Stimulated activated CD8-positive, alpha-beta memory T cell treated with anti-CD3 and anti-CD28 coated beads, Interleukin-2, amount 100 ng/mL, for 48 hours (primary cell): Measurements from ENCODE around the gene TYMS.

ENCODE experiments used
- DNase-seq, 2 donors: peaks; one replicate each; pipeline ENCODE4 v3.0.0-alpha.2; 2020; ENCODE audit warnings: low read depth in 2 of 2

TYMS gene

GRCh38 chr18:647304-647703 is 10.1 kb upstream of the TYMS start:
- no peak for DNase-seq

- DNase-seq, result no peak
Observed at GRCh38 chr18:649341-649740, 8.1 kb upstream of the TYMS start.

- no peak for DNase-seq
Observed at GRCh38 chr18:650428-650858, 7.0 kb upstream of the TYMS start.

GRCh38 chr18:652131-652530 is 5.3 kb upstream of the TYMS start:
- no peak for DNase-seq

- DNase-seq, result no peak
Observed at GRCh38 chr18:653512-653911, 3.9 kb upstream of the TYMS start.

GRCh38 chr18:654601-655000 is 2.9 kb upstream of the TYMS start:
- DNase-seq, result no peak

- DNase-seq, result no peak
Observed at GRCh38 chr18:655445-655844, 2.0 kb upstream of the TYMS start.

- DNase-seq, result peak; percentile 69 to 82
Observed at GRCh38 chr18:658001-658946, 821 bp downstream of the TYMS start.

GRCh38 chr18:658947-659533 is 1.6 kb downstream of the TYMS start:
- DNase-seq, result no peak

GRCh38 chr18:659597-659996 is 2.1 kb downstream of the TYMS start:
- DNase-seq, result no peak

GRCh38 chr18:662197-662596 is 4.7 kb downstream of the TYMS start:
- DNase-seq, result no peak

GRCh38 chr18:666177-666576 is 8.7 kb downstream of the TYMS start:
- DNase-seq, result no peak

GRCh38 chr18:666628-667027 is 9.2 kb downstream of the TYMS start:
- DNase-seq, result no peak

- DNase-seq, result no peak
Observed at GRCh38 chr18:668260-668659, 10.8 kb downstream of the TYMS start.

- DNase-seq, result no peak
Observed at GRCh38 chr18:669077-669476, 11.6 kb downstream of the TYMS start.

GRCh38 chr18:670522-670921 is 13.1 kb downstream of the TYMS start:
- no peak for DNase-seq

GRCh38 chr18:671405-671804 is 14.0 kb downstream of the TYMS start:
- no peak for DNase-seq

- no peak for DNase-seq
Observed at GRCh38 chr18:673317-673716, 15.9 kb downstream of the TYMS start.

- DNase-seq, result no peak
Observed at GRCh38 chr18:673769-674168, 16.3 kb downstream of the TYMS start.

GRCh38 chr18:675307-675706 is 17.9 kb downstream of the TYMS start:
- DNase-seq, result no peak

- no peak for DNase-seq
Observed at GRCh38 chr18:676069-676468, 18.6 kb downstream of the TYMS start.

- no peak for DNase-seq
Observed at GRCh38 chr18:676736-677135, 19.3 kb downstream of the TYMS start.

- DNase-seq, result no peak
Observed at GRCh38 chr18:677145-677544, 19.7 kb downstream of the TYMS start.
